ENCODE measurements around the gene C1orf146.

The C1orf146 gene

DNA sequence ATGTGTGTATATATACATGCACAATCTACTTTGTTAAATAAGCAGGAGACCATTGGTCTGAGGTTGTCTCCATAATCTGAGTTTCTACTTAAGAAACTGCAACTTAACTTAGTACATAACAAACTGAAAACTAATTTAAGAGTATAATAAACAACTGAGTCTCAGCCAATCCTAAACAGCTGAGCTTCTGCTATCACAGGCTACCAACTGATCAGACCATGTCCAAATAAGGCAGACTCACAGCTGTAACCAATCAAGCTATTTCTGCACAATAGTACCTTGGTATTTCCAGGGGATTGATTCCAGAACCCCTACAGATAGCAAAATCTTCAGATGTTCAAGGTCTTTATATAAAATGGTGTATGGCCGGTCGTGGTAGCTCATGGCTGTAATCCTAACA, 26.0 kb upstream of the C1orf146 start:
- TF ChIP-seq CTCF (IDR thresholded peaks at IDR 0.05; ENCODE audit: control insufficient read depth, extremely low read depth, insufficient read depth): no peak
- no peak overlapping the region for H3K4me3 ChIP-seq (ENCODE audit: low read depth, low read length)
- DNase-seq (ENCODE audit: low read depth): no peak

DNA sequence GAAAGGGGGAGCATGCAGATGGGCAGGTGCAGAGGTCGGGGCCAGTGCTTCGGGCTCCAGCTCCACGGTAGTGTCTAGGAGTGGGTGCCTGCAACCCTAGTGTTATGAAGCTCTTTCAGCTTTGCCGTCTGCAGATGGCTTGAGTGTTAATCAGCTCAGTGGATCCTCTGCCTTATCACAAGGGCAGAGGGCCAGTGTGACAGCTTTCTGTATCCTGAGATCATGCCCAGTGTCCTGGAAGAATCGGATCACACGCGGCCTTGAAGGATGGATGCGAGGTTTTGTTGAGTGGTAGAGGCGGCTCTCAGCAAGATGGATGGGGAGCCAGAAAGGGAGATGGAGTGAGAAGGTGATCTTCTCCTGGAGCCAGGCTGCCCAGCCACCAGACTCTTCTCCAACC, 25.5 kb upstream of the C1orf146 start:
- no peak for DNase-seq (ENCODE audit: low read depth)
- TF ChIP-seq CTCF (IDR thresholded peaks at IDR 0.05; ENCODE audit: control insufficient read depth, extremely low read depth, insufficient read depth): no peak

GRCh38 chr1:92194511-92194910, 23.2 kb upstream of the C1orf146 start:
- no peak for TF ChIP-seq CTCF (IDR thresholded peaks at IDR 0.05; ENCODE audit: control insufficient read depth, extremely low read depth, insufficient read depth)
- H3K4me3 ChIP-seq (ENCODE audit: low read depth, low read length): no peak overlapping the region
- no peak for DNase-seq (ENCODE audit: low read depth)

More for the DNA sequence above, 25.5 kb upstream of the C1orf146 start:
- H3K4me3 ChIP-seq (ENCODE audit: low read depth, low read length): no peak overlapping the region

- no peak for DNase-seq (ENCODE audit: low read depth)
- H3K4me3 ChIP-seq (ENCODE audit: low read depth, low read length): no peak overlapping the region
- TF ChIP-seq CTCF (IDR thresholded peaks at IDR 0.05; ENCODE audit: control insufficient read depth, extremely low read depth, insufficient read depth): no peak
These were observed 15.7 kb upstream of the C1orf146 start for GRCh38 chr1:92201973-92202372.

DNA sequence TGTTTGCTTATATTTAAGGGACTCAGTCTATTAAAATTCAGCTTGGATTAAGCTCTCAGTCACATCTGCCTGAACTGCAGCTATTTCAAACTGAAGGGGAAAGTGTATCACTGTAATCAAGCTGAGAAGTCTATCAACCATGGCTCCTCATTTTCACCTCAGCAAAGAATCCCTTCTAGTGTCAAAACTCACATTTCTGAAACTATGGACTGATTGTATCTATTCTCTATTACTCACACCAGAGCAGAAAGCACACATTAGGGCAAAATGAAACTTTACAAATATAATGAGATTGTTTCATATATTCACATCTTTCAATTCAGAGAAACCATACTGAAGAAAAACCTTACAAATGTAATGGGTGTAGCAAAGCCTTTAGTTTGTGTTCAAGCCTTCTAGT, 14.6 kb upstream of the C1orf146 start:
- DNase-seq (ENCODE audit: low read depth): no peak
- no peak for TF ChIP-seq CTCF (IDR thresholded peaks at IDR 0.05; ENCODE audit: control insufficient read depth, extremely low read depth, insufficient read depth)
- no peak overlapping the region for H3K4me3 ChIP-seq (ENCODE audit: low read depth, low read length)

DNA sequence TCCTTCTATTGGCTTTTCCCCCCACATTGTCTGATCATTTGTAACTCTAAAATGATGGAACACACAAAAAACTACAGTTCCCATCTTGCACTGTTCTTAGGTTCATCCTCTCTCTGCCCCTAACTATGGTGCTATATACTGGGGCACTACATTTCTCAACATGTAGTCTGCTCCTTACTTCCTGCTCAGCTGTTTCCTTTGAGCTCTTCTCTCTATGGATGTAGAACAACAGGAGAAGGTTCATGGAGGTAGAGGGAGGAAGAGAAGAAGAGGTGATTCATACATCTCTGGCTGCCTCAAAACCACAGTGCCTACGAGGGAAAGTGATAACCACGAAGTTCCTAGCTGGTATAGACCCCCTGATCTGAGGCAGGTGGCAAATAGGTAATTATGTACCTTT, 7.0 kb upstream of the C1orf146 start:
- no peak overlapping the region for H3K4me3 ChIP-seq (ENCODE audit: low read depth, low read length)
- TF ChIP-seq CTCF (IDR thresholded peaks at IDR 0.05; ENCODE audit: control insufficient read depth, extremely low read depth, insufficient read depth): no peak
- no peak for DNase-seq (ENCODE audit: low read depth)

DNA sequence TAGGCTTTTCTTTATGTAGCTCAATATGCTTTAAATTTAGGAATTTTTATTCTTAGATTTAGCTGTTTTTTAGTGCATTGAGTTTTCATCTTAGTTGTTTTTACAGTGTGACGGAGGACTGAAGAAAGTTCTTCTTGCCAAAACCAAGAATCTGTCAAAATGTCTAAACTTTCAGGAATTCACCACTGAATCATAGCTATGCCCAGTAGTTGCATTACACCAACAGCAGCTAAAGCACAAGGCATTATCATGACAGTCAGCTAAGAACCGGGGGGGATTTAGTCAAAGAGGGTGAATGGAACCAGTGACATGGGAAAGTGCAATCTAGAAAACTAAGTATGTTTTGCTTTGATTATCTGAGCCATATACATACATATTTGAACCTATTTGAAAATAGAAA, 6.5 kb upstream of the C1orf146 start:
- no peak for TF ChIP-seq CTCF (IDR thresholded peaks at IDR 0.05; ENCODE audit: control insufficient read depth, extremely low read depth, insufficient read depth)
- no peak overlapping the region for H3K4me3 ChIP-seq (ENCODE audit: low read depth, low read length)
- DNase-seq (ENCODE audit: low read depth): no peak
